ENCODE results near the gene NOL4L.

Gene NOL4L

GRCh38 chr20:32585011-32585585, at the start of gene NOL4L:
Gene NOL4L (minus strand): TSS chr20:32585333. CDS start chr20:32584890, 443 bp downstream.
- DNase-seq = no peak

- DNase-seq = peak; percentile 31
These were observed 49.1 kb upstream of the NOL4L start for GRCh38 chr20:32634041-32634805.

GRCh38 chr20:32632461-32633354, 47.6 kb upstream of the NOL4L start:
- DNase-seq = no peak

GRCh38 chr20:32631933-32632460, 46.9 kb upstream of the NOL4L start:
- no peak for DNase-seq

GRCh38 chr20:32629813-32630212, 44.7 kb upstream of the NOL4L start:
- no peak for DNase-seq

GRCh38 chr20:32628960-32629530, 43.9 kb upstream of the NOL4L start:
- DNase-seq = no peak

- DNase-seq = no peak
These were observed 41.9 kb upstream of the NOL4L start for GRCh38 chr20:32626859-32627636.

- DNase-seq = no peak
These were observed 41.3 kb upstream of the NOL4L start for GRCh38 chr20:32626407-32626806.

GRCh38 chr20:32625996-32626395, 40.9 kb upstream of the NOL4L start:
- no peak for DNase-seq

GRCh38 chr20:32624687-32625345, 39.7 kb upstream of the NOL4L start:
- DNase-seq = no peak

GRCh38 chr20:32623667-32624157, 38.6 kb upstream of the NOL4L start:
- no peak for DNase-seq

- no peak for DNase-seq
These were observed 37.7 kb upstream of the NOL4L start for GRCh38 chr20:32622585-32623468.

- DNase-seq = no peak
These were observed 36.9 kb upstream of the NOL4L start for GRCh38 chr20:32621891-32622584.

GRCh38 chr20:32621071-32621890, 36.1 kb upstream of the NOL4L start:
- DNase-seq = no peak

- no peak for DNase-seq
These were observed 34.5 kb upstream of the NOL4L start for GRCh38 chr20:32619586-32619985.

- DNase-seq = no peak
These were observed 29.6 kb upstream of the NOL4L start for GRCh38 chr20:32614772-32615171.

GRCh38 chr20:32614303-32614702, 29.2 kb upstream of the NOL4L start:
- DNase-seq = no peak

GRCh38 chr20:32613192-32614053, 28.3 kb upstream of the NOL4L start:
- no peak for DNase-seq
